IMR-90 (cell line): ENCODE measurements around the gene ZBTB8OS. TPM values are rescaled to one million over a fixed set of nuclear protein-coding genes. Genes with fewer than 3 reads are reported as not detected.

ENCODE experiments used
- ATAC-seq: fragments of 200-7000 bp; cut with Tn5 transposase; 2 replicates; pipeline ENCODE4 v1.9.1; 2020; ENCODE audit warnings: low read depth, mild to moderate bottlenecking, moderate library complexity
- BruUV-seq: library from RNA; stranded (reverse); fragments of 400-500 nt; replicated peaks from 2 replicates; lab custom pipeline; 2021; lab: Mats Ljungman, UMichigan
- CTCF ChIA-PET: fragments of 300-600 bp; formaldehyde crosslinking; extraction: SDS; loops from one replicate; lab custom pipeline; 2021; ENCODE audit warnings: antibody characterized with exemption; lab: Yijun Ruan, JAX
- POLR2A ChIA-PET: fragments of 300-600 bp; sonication (Branson Sonifier 250); formaldehyde crosslinking; loops from one replicate; lab custom pipeline; 2022; ENCODE audit warnings: antibody characterized with exemption; ENCODE audit not compliant: unreplicated experiment; lab: Charles Lee
- DNase-seq: peaks from one replicate; pipeline ENCODE4 v3.0.0; 2013
- H2AFZ ChIP-seq: replicated peaks from 2 replicates; pipeline ENCODE3; 2013; ENCODE audit warnings: low read length, mild to moderate bottlenecking; ENCODE audit not compliant: poor library complexity
- H2AK5ac ChIP-seq: 2 replicates; pipeline ENCODE4 v1.6.1; 2013; ENCODE audit warnings: low read depth, low read length, inconsistent platforms
- H2AK9ac ChIP-seq: replicated peaks from 2 replicates; pipeline ENCODE3; 2013; ENCODE audit warnings: mild to moderate bottlenecking, low read depth, low read length, moderate library complexity; ENCODE audit not compliant: poor library complexity
- H2BK120ac ChIP-seq: 2 replicates; pipeline ENCODE4 v1.6.1; 2013; ENCODE audit warnings: low read depth, low read length, inconsistent platforms
- H2BK15ac ChIP-seq: 3 replicates; pipeline ENCODE4 v1.6.1; 2013; ENCODE audit warnings: low read depth, low read length, inconsistent platforms
- H2BK20ac ChIP-seq: 2 replicates; pipeline ENCODE4 v1.6.1; 2013; ENCODE audit warnings: low read depth, mild to moderate bottlenecking, inconsistent platforms, low read length, moderate library complexity
- H2BK5ac ChIP-seq: 2 replicates; pipeline ENCODE4 v1.6.1; 2013; ENCODE audit warnings: mild to moderate bottlenecking, low read depth, low read length, inconsistent platforms; ENCODE audit not compliant: poor library complexity, severe bottlenecking
- H3K14ac ChIP-seq: replicated peaks from 2 replicates; pipeline ENCODE4 v1.6.1; 2013; ENCODE audit warnings: low read depth, low read length, inconsistent platforms
- H3K18ac ChIP-seq: 2 replicates; pipeline ENCODE4 v1.6.1; 2013; ENCODE audit warnings: low read depth, low read length, control low read depth
- H3K23ac ChIP-seq: 2 replicates; pipeline ENCODE4 v1.6.1; 2013; ENCODE audit warnings: low read depth, low read length, inconsistent platforms
- H3K27ac ChIP-seq: 2 replicates; pipeline ENCODE4 v1.5.1; 2013; ENCODE audit warnings: mild to moderate bottlenecking, control low read depth, low read length; ENCODE audit not compliant: insufficient read depth
- H3K27me3 ChIP-seq: 2 replicates; pipeline ENCODE4 v1.6.1; 2013; ENCODE audit warnings: low read length; ENCODE audit not compliant: control insufficient read depth, insufficient read depth
- H3K36me3 ChIP-seq: 2 replicates; pipeline ENCODE4 v1.6.1; 2013; ENCODE audit warnings: low read length, mixed read lengths; ENCODE audit not compliant: control insufficient read depth, insufficient read depth
- H3K4ac ChIP-seq: 2 replicates; pipeline ENCODE4 v1.6.1; 2013; ENCODE audit warnings: low read depth, low read length, inconsistent platforms
- H3K4me1 ChIP-seq: 2 replicates; pipeline ENCODE4 v1.6.1; 2013; ENCODE audit warnings: low read length, mixed read lengths; ENCODE audit not compliant: control insufficient read depth, insufficient read depth
- H3K4me2 ChIP-seq: 2 replicates; pipeline ENCODE4 v1.6.1; 2013; ENCODE audit warnings: low read depth, mild to moderate bottlenecking, control low read depth, low read length, moderate library complexity
- H3K4me3 ChIP-seq: 2 replicates; pipeline ENCODE4 v1.5.1; 2013; ENCODE audit warnings: low read depth, mild to moderate bottlenecking, control low read depth, low read length, moderate library complexity; ENCODE audit not compliant: insufficient read depth
- H3K56ac ChIP-seq: 2 replicates; pipeline ENCODE4 v1.6.1; 2013; ENCODE audit warnings: low read length, inconsistent platforms; ENCODE audit not compliant: insufficient read depth; ENCODE audit errors: extremely low read depth
- H3K79me1 ChIP-seq, 2 experiments: 2 replicates each; pipeline ENCODE4 v1.6.1; 2013; ENCODE audit warnings: low read length in 2 of 2, inconsistent platforms in 1 of 2, low read depth in 1 of 2
- H3K9ac ChIP-seq: 2 replicates; pipeline ENCODE4 v1.6.1; 2013; ENCODE audit warnings: low read depth, low read length, control low read depth
- H3K9me1 ChIP-seq: 2 replicates; pipeline ENCODE4 v1.6.1; 2013; ENCODE audit warnings: low read length, inconsistent platforms; ENCODE audit not compliant: insufficient read depth
- H3K9me3 ChIP-seq: 2 replicates; pipeline ENCODE4 v1.6.1; 2013; ENCODE audit warnings: low read length; ENCODE audit not compliant: control insufficient read depth, insufficient read depth
- H4K20me1 ChIP-seq: 2 replicates; pipeline ENCODE4 v1.6.1; 2013; ENCODE audit warnings: low read length, inconsistent platforms; ENCODE audit not compliant: insufficient read depth
- H4K5ac ChIP-seq: 2 replicates; pipeline ENCODE4 v1.6.1; 2013; ENCODE audit warnings: mild to moderate bottlenecking, low read depth, low read length, control low read depth
- H4K8ac ChIP-seq, 2 experiments: 2 replicates each; pipeline ENCODE4 v1.6.1; 2013; ENCODE audit warnings: low read depth in 2 of 2, low read length in 2 of 2, control low read depth in 1 of 2, inconsistent platforms in 1 of 2
- H4K91ac ChIP-seq: 2 replicates; pipeline ENCODE4 v1.6.1; 2013; ENCODE audit warnings: low read depth, low read length, inconsistent platforms; ENCODE audit not compliant: insufficient read depth
- ELK1 ChIP-seq: fragments of 150-350 bp; IDR thresholded peaks from 2 replicates; pipeline ENCODE4 v1.6.1; 2016; ENCODE audit warnings: low read depth, mild to moderate bottlenecking, low read length, moderate library complexity, borderline replicate concordance
- FOS ChIP-seq: fragments of 150-350 bp; IDR thresholded peaks from 2 replicates; pipeline ENCODE4 v1.6.1; 2016; ENCODE audit warnings: low read depth, low read length
- NFE2L2 ChIP-seq: fragments of 150-350 bp; IDR thresholded peaks from 2 replicates; pipeline ENCODE4 v1.6.1; 2016; ENCODE audit warnings: low read depth, mild to moderate bottlenecking, low read length
- POLR2A ChIP-seq: IDR thresholded peaks from 2 replicates; pipeline ENCODE4 v1.6.1; 2012; ENCODE audit warnings: mild to moderate bottlenecking, low read depth, low read length
- RAD21 ChIP-seq: IDR thresholded peaks from 2 replicates; pipeline ENCODE4 v1.6.1; 2012; ENCODE audit warnings: low read length, improper control_type of control experiment
- RFX5 ChIP-seq: IDR thresholded peaks from 2 replicates; pipeline ENCODE4 v1.8.0; 2012; ENCODE audit warnings: low read depth, mild to moderate bottlenecking, low read length, moderate library complexity
- WGBS, 2 experiments: methylation state at CpG; one replicate each; pipeline versions ENCODE4 v1.1.5 to v1.1.7; 2013; ENCODE audit warnings: missing lambda C conversion rate in 2 of 2; ENCODE audit not compliant: insufficient read length in 1 of 2; ENCODE audit errors: extremely low coverage in 2 of 2; 5-methylcytosine and 5-hydroxymethylcytosine counted together
- dilution Hi-C: fragments of 300-500 bp; cut with HindIII; formaldehyde crosslinking; loops from one replicate; pipeline ENCODE4 v1.14.3; 2018; ENCODE audit warnings: low sequenced_read_pairs; ENCODE audit not compliant: unreplicated experiment
- in situ Hi-C: fragments of 300-500 bp; cut with MboI; formaldehyde crosslinking; loops from 3 replicates; pipeline ENCODE4 v1.14.3; 2019; ENCODE audit warnings: low sequenced_read_pairs, inconsistent platforms, mixed read lengths
- intact Hi-C: fragments of 100-400 bp; cut with micrococcal nuclease; formaldehyde crosslinking; loops from 2 replicates; pipeline ENCODE4 v1.10.0; 2022
- polyA plus RNA-seq, 3 experiments: library from polyadenylated mRNA; depleted of rRNA; stranded (reverse); fragments of >200 nt; gene quantifications; 2 replicates each; pipeline ENCODE4 v1.2.3, GENCODE V29; 2012; ENCODE audit warnings: low replicate concordance in 1 of 3
- total RNA-seq: library from RNA; depleted of rRNA; stranded (reverse); fragments of >200 nt; gene quantifications from 2 replicates; pipeline ENCODE4 v1.2.3, GENCODE V29; 2012

The ZBTB8OS gene
- total and polyA plus RNA-seq, 2 of the 4 experiments (the other 2 are of a cell fraction) = 31.0 to 43.5 TPM

DNA sequence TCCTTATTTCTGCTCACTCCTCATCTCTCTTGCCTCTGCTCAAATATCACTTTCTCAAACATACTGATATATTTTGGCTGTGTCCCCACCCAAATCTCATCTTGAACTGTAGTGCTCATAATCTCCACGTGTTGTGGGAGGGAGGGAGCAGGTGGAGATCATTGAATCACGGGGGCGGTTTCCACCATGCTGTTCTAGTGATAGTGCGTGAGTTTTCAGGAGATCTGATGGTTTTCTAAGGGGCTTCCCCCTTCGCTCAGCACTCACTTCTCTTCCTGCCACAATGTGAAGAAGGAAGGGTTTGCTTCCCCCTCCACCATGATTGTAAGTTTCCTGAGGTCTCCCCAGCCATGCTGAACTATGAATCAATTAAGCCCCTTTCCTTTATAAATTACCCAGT, 26.6 kb downstream of the ZBTB8OS start:
- no TSS peak for BruUV-seq
- no peak for TF ChIP-seq ELK1
- TF ChIP-seq RFX5 = no peak
- TF ChIP-seq FOS = no peak
- no peak for TF ChIP-seq POLR2A
- no peak for TF ChIP-seq NFE2L2
- no peak for TF ChIP-seq RAD21

More for the DNA sequence above, 26.6 kb downstream of the ZBTB8OS start:
- Histone ChIP-seq H3K79me1 (peaks cover 0 to 6% of the 10 kb centered on the region in 2 experiments; a peak in 2 of 4 replicates), H4K91ac (no peak overlapping the region), H2AFZ (no peak overlapping the region), H3K4me1 (no peaks in the 10 kb centered on the region), H3K27me3 (no peaks in the 10 kb centered on the region), H3K27ac (no peak overlapping the region), H3K18ac (no peak overlapping the region), H4K20me1 (no peaks in the 10 kb centered on the region; the same call in 1 of the 2 replicates), H4K5ac (no peak overlapping the region), H3K56ac (no peak overlapping the region), H2BK120ac (no peak overlapping the region), H4K8ac (no peak overlapping the region), H3K9me1 (peaks cover 6% of the 10 kb centered on the region; the same call in 1 of the 2 replicates), H3K9ac (no peak overlapping the region), H3K4me3 (no peak overlapping the region), H2BK15ac (no peak overlapping the region), H3K4me2 (no peak overlapping the region), H2AK5ac (no peak overlapping the region), H2BK5ac (no peak overlapping the region), H2AK9ac (no peak overlapping the region), H3K9me3 (no peaks in the 10 kb centered on the region), H3K36me3 (peaks cover 11% of the 10 kb centered on the region), H3K14ac (no peak overlapping the region), H2BK20ac (no peak overlapping the region), H3K4ac (no peak overlapping the region), H3K23ac (no peak overlapping the region)
- no peak for DNase-seq
- CTCF ChIA-PET = no interaction called here
- no peak for ATAC-seq
- WGBS, 2 experiments = no CpG with 5 or more reads among the region's 5 CpGs
- dilution Hi-C loops (no loop called here), intact Hi-C loops (loop anchor here (5.0 kb wide), 1 partner anchor 176 kb away; no protein-coding TSS in a partner anchor), in situ Hi-C loops (no loop called here)
- POLR2A ChIA-PET = no interaction called here
